T47D (cell line): Measurements from ENCODE around the gene KLHDC4.
"Not testable (repeated sequence)": the region's sequence is repeated elsewhere in the genome, so short reads cannot be mapped to it uniquely, and the experiment has no call there.

Experiments used
- DNase-seq, 2 experiments: peaks; one replicate each; pipeline versions ENCODE4 v3.0.0 to v3.0.0-alpha.2; 2011 to 2012; ENCODE audit warnings: low read depth in 1 of 2, low spot score in 1 of 2
- JUND ChIP-seq: IDR thresholded peaks from 2 replicates; pipeline ENCODE4 v1.6.1; 2012; ENCODE audit warnings: low read depth
- in situ Hi-C: cut with HindIII; loops from 2 replicates; pipeline ENCODE4 v1.10.0; 2016; ENCODE audit warnings: low sequenced_read_pairs, low pct_unique_long_range_greater_than_20kb

Gene KLHDC4

DNA sequence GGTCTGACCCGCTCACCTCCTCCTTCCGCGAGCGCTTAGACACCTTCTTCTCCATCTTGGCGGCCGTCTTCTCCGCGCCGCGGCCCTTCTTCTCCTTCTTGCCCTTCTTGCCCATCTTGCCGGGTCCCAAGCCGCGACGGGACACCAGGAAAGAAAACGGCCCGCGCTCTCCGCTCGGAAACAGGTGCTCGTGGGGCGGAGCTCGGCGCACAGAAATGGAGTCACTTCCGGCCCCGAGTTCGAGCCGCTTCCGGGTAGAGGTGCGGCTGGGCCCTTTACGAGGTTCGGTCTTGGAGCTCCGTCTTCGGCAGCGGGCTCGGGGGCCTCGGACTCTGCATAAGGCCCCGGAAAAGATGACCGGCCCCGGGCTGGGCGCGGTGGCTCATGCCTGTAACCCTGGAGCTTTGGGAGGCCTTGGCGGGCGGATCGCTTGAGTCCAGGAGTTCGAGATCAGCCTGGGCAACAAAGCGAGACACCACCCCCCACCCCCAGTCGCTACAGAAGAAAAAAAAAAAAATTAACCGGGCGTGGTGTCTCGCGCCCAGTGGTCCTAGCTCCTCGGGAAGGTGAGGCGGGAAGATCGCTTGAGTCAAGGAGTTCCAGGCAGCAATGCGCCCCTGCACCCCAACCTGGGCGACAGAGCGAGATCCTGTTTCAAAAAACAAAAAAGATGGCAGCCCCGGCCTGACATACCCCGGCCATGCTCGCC is at the start of gene KLHDC4:
TSS of gene KLHDC4 (minus strand) at position 211 of the 709 bp plus-strand sequence. CDS start at position 115, 96 bp downstream.
- in situ Hi-C loops: no loop called here
- TF ChIP-seq JUND: no peak
- peak; percentile 94 to 95 for DNase-seq

DNA sequence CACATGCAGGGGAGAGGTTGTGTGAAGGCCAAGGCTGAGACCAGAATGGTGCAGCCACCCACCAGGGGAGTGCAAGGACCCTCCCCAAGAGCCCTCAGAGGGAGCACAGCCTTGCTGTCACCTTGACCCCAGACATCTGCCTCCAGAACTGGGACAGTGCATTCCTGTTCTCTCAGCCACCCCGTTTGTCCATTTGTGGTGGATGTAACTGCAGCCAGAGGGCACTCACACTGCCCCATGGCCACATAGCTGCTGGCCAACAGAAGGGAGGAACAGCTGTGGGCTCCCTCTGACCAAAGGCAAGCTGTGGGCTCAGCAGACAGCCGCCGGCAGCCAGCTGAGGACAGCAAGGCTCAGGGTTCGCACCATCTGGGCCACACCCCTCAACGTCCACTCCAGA is 49.8 kb upstream of the KLHDC4 start:
- in situ Hi-C loops: no loop called here
- DNase-seq: no peak
- no peak for TF ChIP-seq JUND

DNA sequence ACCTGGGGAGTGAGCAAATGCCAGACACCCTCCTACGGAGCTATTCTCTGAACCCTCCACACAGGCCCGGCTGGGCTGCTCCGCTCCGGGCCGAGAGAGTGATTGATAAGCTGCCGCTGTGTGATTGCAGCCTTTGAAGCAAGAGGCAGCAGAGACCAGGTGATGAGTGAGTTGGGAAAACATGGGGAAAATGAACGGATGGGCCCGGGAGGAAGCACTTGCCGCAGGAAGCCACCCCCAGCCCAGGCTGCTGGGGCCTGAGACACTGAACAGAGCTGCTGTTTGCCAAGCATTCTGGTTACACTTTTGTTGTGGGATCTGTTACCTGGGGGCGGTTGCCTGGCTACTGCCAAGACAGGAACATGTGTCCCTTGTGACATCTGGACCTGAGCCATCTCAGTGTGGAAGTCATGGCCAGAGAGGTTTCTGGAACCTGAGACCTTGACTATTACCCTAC is 46.4 kb upstream of the KLHDC4 start:
- in situ Hi-C loops: no loop called here
- peak in 1 of 2 experiments; percentile 41 for DNase-seq
- TF ChIP-seq JUND: no peak

DNA sequence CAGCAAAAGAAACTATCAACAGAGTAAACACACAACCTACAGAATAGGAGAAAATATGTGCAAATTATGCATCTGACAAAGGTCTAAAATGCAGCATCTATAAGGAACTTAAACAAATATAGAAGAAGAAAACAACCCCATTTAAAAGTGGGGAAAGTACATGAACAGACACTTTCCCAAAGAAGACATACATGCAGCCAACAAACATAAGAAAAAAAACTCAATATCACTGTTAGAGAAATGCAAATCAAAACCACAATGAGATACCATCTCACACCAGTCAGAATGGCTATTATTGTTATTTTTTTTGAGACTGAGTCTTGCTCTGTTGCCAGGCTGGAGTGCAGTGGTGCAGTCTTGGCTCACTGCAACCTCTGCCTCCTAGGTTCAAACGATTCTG is 45.7 kb upstream of the KLHDC4 start:
- DNase-seq, in situ Hi-C loops: not testable (repeated sequence)

DNA sequence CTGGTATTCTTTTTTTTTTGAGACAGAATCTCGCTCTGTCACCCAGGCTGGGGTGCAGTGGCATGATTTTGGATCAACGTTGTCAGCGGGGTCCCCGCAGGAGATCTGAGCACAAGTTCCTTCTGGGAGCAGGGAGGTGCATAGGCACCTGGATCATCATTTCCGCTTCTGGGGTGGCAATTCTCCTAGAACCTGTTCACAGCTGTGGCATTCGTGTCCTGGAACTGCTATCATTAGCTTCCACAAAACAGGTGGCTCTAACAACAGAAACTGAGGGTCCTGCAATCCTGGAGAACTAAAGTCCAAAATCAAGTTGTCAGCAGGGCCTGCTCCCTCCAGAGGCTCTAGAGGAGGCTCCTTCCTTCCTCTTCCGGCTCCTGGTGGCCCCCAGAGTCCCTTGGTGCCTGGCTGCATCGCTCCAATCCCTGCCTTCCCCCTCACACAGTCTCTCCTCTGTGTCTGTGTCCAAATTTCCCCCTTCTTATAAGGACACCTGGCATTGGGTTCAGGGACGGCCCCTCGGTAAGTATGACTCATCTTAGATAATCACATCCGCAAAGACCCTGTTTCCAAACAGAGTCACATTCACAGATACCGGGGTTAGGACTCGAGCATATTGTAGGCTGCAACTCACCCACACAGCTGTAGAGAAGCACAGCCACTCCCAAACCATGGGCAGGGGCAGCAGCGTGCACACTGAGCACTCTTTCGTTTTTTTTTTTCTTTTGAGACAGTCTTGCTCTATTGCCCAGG is 43.5 kb upstream of the KLHDC4 start:
- DNase-seq: no peak
- no peak for TF ChIP-seq JUND
- in situ Hi-C loops: no loop called here

DNA sequence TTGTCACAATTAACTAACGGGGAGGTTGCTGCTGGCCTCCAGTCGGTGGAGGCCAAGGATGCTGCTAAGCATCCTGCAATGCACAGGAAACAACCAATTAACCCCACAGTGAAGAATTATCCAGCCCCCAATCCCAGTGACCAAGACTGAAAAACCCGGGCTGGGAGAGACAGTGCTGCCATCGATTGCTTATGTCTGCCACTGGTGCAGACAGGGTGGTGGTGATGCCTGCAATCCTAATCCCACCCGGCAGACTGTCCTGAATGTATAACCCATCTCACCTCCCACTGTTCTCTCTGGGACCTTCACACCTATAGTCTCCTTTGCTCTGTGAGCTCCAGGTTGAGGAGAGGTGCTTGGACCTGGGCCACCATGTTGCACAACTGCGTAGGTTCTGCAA is 42.3 kb upstream of the KLHDC4 start:
- no peak for DNase-seq
- in situ Hi-C loops: no loop called here
- no peak for TF ChIP-seq JUND

DNA sequence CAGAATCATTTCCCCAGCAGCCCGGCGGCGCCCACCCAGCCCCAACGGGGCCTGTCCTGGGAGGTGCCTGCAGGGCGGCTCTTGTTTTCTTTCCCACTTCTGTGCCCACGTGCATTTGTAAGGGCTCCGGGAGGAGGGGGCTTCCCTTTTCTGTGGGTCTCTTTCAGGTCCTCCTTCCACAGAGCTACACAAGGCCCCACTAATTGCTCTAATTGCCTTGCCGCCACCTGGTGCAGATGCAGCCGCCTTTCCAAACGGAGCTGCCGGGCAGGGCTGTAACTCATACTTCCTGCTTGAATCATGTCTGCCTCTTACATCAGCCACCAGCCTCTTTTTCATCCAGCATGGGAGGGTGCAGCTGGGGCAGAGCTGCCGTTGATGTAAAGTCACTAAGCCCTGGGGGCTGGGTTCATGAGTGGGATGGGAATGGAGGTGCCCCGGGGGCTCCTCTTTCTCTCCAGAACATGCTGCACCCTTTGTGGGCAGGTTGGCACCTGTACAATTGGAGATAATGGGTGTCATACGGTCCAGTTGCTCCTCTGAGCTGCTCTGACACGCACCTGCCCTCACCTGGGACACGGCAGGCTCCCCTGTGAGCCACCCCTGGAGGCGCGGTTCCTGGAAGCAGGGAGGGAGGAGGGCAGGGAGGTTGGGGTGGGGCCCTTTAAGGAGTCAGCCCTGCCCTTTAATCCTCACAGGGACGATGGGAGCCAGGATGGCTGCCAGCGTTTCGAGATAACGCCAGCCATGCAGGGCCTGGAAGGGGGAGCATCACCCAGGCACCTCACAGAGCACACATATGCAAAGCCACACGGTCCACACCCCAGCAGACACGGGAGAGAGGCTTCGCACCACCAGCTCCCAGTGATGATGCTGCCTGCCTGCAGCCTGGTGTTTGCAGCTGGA is 41.1 kb upstream of the KLHDC4 start:
- peak; percentile 78 to 83 for DNase-seq
- no peak for TF ChIP-seq JUND
- in situ Hi-C loops: no loop called here

DNA sequence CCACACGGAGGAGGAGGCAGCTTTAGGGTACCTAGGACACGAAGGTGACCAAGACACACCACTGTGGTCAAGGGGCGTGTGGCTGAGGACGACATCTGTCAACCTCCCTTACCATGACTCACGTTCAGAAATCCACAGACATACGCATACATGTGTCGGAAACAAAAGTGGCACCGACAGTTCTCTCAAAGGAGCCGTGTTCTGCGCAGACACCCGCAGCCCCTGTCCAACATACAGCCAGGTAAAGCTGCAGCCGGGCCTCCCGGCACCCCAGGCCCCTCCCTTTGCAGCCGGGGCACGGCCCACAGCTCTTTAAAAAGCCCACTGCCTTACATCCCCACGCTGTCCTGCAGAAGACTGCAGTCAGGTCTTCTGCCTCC is 40.5 kb upstream of the KLHDC4 start:
- in situ Hi-C loops: no loop called here
- no peak for TF ChIP-seq JUND
- no peak for DNase-seq

DNA sequence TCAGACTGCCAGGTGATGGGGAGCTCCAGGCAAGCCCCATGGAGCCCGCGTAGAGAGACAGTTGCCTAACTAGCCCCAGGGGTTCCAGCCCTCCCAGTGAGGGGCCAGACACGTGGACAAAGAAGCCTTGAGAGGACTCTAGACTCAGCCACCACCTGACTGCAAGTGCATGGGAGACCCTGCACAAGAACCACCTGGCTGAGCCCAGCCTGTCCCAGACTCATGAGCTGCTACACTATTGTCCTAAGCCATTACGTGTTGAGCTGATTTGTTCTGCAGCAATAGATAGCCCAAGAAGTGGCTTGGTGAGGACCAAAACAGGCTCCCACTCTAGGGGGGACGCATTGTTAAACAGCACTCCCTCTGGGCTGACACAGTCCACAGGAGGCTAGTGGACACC is 37.6 kb upstream of the KLHDC4 start:
- TF ChIP-seq JUND: no peak
- no peak for DNase-seq
- in situ Hi-C loops: no loop called here

DNA sequence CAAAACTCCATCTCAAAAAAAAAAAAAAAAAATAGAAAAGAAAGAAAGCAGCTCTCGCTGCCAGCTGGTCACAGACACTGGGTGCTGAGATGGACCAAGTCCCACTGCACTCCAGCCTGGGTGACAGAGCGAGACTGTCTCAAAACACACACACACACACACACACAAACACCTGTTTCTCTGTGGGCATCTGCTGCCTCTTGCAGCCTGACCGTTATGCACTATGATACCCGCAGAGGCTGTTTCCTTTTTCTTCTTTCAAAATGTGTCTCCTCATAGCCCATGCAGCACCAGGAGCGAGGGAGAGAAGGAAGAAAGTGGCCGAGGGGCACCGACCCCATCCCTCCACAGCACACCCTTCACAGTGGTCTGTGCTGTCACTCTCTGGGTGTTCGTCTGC is 36.9 kb upstream of the KLHDC4 start:
- no peak for TF ChIP-seq JUND
- in situ Hi-C loops: no loop called here
- no peak for DNase-seq

DNA sequence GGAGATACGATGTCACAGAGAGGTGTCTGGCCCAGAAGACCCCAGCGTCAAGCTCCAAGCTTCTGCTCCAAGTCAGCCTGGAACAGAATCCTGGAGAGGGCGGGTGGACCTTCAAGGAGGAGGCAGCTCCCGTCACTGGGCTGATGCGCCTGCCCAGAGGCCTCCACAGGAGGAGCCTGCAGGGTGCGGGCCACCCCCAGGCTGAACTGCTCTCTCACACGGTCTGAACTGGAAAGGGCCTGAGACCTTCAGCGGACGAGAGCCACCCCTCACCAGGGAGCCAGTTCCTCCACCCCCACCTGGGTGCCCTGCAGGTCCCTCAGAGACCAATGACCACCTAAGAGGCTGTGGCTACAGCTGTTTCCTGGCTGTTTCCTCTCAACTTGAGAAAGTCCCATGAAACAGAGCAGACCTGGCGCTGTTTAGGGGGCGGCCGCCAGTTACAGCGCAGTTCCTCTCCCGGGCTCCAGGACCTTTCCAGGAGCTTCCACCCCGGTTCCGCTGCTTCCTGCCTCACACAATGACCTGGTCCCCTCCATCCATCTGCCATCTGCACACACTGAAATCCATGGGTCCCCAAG is 36.0 kb upstream of the KLHDC4 start:
- in situ Hi-C loops: no loop called here

DNA sequence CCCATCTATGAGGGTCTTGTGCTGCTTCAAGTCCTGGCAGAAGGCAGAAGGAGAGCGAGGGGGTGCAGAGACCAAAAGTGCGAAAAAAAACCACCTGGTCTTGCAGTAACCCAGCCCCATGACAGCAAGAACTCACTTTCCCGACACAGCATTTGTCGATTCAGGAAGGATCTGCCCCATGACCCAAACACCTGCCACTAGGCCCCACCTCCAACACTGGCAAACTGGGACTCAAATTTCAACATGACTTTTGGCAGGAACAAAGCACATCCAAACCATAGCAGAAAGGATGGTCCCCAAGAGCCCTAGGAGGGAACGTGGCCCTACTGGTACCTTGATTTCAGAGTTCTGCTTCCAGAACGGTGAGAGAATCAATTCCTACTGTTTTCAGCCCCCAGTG is 34.7 kb upstream of the KLHDC4 start:
- in situ Hi-C loops: no loop called here
- no peak for TF ChIP-seq JUND
- no peak for DNase-seq

More for the DNA sequence above, 36.0 kb upstream of the KLHDC4 start:
- no peak for TF ChIP-seq JUND
- no peak for DNase-seq
